Measurements from ENCODE around the gene SELENOM.

- TF ChIP-seq POLR2AphosphoS5 (IDR thresholded peaks at IDR 0.05; ENCODE audit: borderline replicate concordance, low read depth, low read length), result no peak
- TF ChIP-seq EZH2 (IDR thresholded peaks at IDR 0.05), result no peak
Measured at GRCh38 chr22:31130873-31131272, 23.5 kb upstream of the SELENOM start.
